HG03139 (cell line): ENCODE data around the gene EEF2K.
A peak's percentile ranks its signal among the peaks of the same experiment; 100 is the strongest.
"Not testable (repeated sequence)": the region's sequence is repeated elsewhere in the genome, so short reads cannot be mapped to it uniquely, and the experiment has no call there.

Experiments used
- ATAC-seq: cut with Tn5 transposase; IDR thresholded peaks from one replicate; pipeline ENCODE4 v1.9.1; 2021; ENCODE audit not compliant: unreplicated experiment

EEF2K gene

GRCh38 chr16:22210285-22210684, 4.2 kb downstream of the EEF2K start:
- ATAC-seq, result no peak

- ATAC-seq, result no peak
Measured at GRCh38 chr16:22210854-22211253, 4.8 kb downstream of the EEF2K start.

- ATAC-seq, result no peak
Measured at GRCh38 chr16:22213236-22213635, 7.2 kb downstream of the EEF2K start.

- no peak for ATAC-seq
Measured at GRCh38 chr16:22213801-22214200, 7.7 kb downstream of the EEF2K start.

GRCh38 chr16:22214402-22214801, 8.3 kb downstream of the EEF2K start:
- ATAC-seq, result no peak

GRCh38 chr16:22214889-22215288, 8.8 kb downstream of the EEF2K start:
- ATAC-seq, result no peak

- no peak for ATAC-seq
Measured at GRCh38 chr16:22216191-22216831, 10.2 kb downstream of the EEF2K start.

GRCh38 chr16:22216832-22217225, 10.8 kb downstream of the EEF2K start:
- ATAC-seq, result not testable (repeated sequence)

GRCh38 chr16:22217890-22218730, 12.0 kb downstream of the EEF2K start:
- peak; percentile 80 for ATAC-seq

- no peak for ATAC-seq
Measured at GRCh38 chr16:22219389-22220068, 13.5 kb downstream of the EEF2K start.

GRCh38 chr16:22220069-22220440, 14.0 kb downstream of the EEF2K start:
- ATAC-seq, result no peak

- no peak for ATAC-seq
Measured at GRCh38 chr16:22220714-22221113, 14.6 kb downstream of the EEF2K start.

GRCh38 chr16:22222006-22222405, 15.9 kb downstream of the EEF2K start:
- no peak for ATAC-seq

- ATAC-seq, result no peak
Measured at GRCh38 chr16:22222998-22223397, 16.9 kb downstream of the EEF2K start.

GRCh38 chr16:22225060-22225459, 19.0 kb downstream of the EEF2K start:
- ATAC-seq, result no peak

GRCh38 chr16:22229889-22230288, 23.8 kb downstream of the EEF2K start:
- ATAC-seq, result no peak

- no peak for ATAC-seq
Measured at GRCh38 chr16:22232277-22233036, 26.4 kb downstream of the EEF2K start.

- no peak for ATAC-seq
Measured at GRCh38 chr16:22233037-22233372, 26.9 kb downstream of the EEF2K start.

- no peak for ATAC-seq
Measured at GRCh38 chr16:22235839-22236745, 30.0 kb downstream of the EEF2K start.

GRCh38 chr16:22239131-22239805, 33.2 kb downstream of the EEF2K start:
- no peak for ATAC-seq
